OCI-LY3 (cell line): ENCODE data around the gene CMSS1.
A peak's percentile ranks its signal among the peaks of the same experiment; 100 is the strongest.

Experiments
- H2AFZ ChIP-seq: fragments of 200-600, 300-600 bp; shearing (Covaris generic); 2 replicates; pipeline ENCODE4 v1.6.0; 2014; ENCODE audit warnings: antibody characterized with exemption, low read depth, low read length
- H3K27ac ChIP-seq: fragments of 200-600, 300-600 bp; sonication (generic); 2 replicates; pipeline ENCODE4 v1.5.1; 2014; ENCODE audit warnings: mild to moderate bottlenecking, low read length, moderate library complexity, mixed read lengths
- H3K27me3 ChIP-seq: fragments of 200-600, 300-600 bp; sonication (generic); 2 replicates; pipeline ENCODE4 v1.6.1; 2014; ENCODE audit warnings: low read depth, low read length, mixed read lengths
- H3K36me3 ChIP-seq: fragments of 200-600, 300-600 bp; sonication (generic); replicated peaks from 2 replicates; pipeline ENCODE3; 2014; ENCODE audit warnings: low read depth, low read length, mixed read lengths
- H3K4me1 ChIP-seq: fragments of 300-600, 200-600 bp; sonication (generic); 2 replicates; pipeline ENCODE4 v1.6.1; 2014; ENCODE audit warnings: low read length, mixed read lengths
- H3K4me2 ChIP-seq: fragments of 200-600, 300-600 bp; sonication (generic); 2 replicates; pipeline ENCODE4 v1.6.1; 2014; ENCODE audit warnings: low read length, mixed read lengths
- H3K4me3 ChIP-seq: fragments of 300-600, 200-600 bp; sonication (generic); 2 replicates; pipeline ENCODE4 v1.5.1; 2014; ENCODE audit warnings: antibody characterized with exemption, mild to moderate bottlenecking, low read length, moderate library complexity
- H3K79me2 ChIP-seq: fragments of 300-600, 200-600 bp; shearing (Covaris generic); 2 replicates; pipeline ENCODE4 v1.6.1; 2014; ENCODE audit warnings: mild to moderate bottlenecking, low read length, mixed read lengths
- H3K9ac ChIP-seq: fragments of 300-600, 200-600 bp; shearing (Covaris generic); 2 replicates; pipeline ENCODE4 v1.6.0; 2014; ENCODE audit warnings: mild to moderate bottlenecking, low read length, moderate library complexity
- H3K9me3 ChIP-seq: fragments of 200-600, 300-600 bp; shearing (Covaris generic); 2 replicates; pipeline ENCODE4 v1.6.1; 2014; ENCODE audit warnings: low read length, mixed read lengths; ENCODE audit not compliant: insufficient read depth
- H4K20me1 ChIP-seq: fragments of 200-600, 300-600 bp; sonication (generic); 2 replicates; pipeline ENCODE4 v1.6.1; 2016; ENCODE audit warnings: low read length, mixed read lengths; ENCODE audit not compliant: insufficient read depth
- CTCF ChIP-seq: fragments of 200-600, 300-600 bp; sonication (generic); IDR thresholded peaks from 2 replicates; pipeline ENCODE4 v1.5.1; 2014; ENCODE audit warnings: antibody characterized with exemption, low read length, low read depth
- EZH2phosphoT487 ChIP-seq: fragments of 200-600 bp; shearing (Covaris generic); IDR thresholded peaks from 2 replicates; pipeline ENCODE4 v1.6.1; 2018; ENCODE audit warnings: antibody characterized with exemption, mixed run types, low read depth

The CMSS1 gene

GRCh38 chr3:100206687-100207086, 389.0 kb downstream of the CMSS1 start:
- no peaks in the 10 kb centered on the region for H3K4me1 ChIP-seq
- H2AFZ ChIP-seq, result no peak overlapping the region
- H3K4me2 ChIP-seq, result no peak overlapping the region
- no peaks in the 10 kb centered on the region for H3K27me3 ChIP-seq
- no peak overlapping the region for H3K9ac ChIP-seq
- H3K4me3 ChIP-seq, result no peak overlapping the region
- no peaks in the 10 kb centered on the region for H3K79me2 ChIP-seq
- H3K36me3 ChIP-seq, result no peaks in the 10 kb centered on the region
- TF ChIP-seq EZH2phosphoT487, result no peak
- no peak for TF ChIP-seq CTCF
- H3K27ac ChIP-seq, result no peak overlapping the region
- H3K9me3 ChIP-seq, result no peaks in the 10 kb centered on the region
- no peaks in the 10 kb centered on the region for H4K20me1 ChIP-seq

DNA sequence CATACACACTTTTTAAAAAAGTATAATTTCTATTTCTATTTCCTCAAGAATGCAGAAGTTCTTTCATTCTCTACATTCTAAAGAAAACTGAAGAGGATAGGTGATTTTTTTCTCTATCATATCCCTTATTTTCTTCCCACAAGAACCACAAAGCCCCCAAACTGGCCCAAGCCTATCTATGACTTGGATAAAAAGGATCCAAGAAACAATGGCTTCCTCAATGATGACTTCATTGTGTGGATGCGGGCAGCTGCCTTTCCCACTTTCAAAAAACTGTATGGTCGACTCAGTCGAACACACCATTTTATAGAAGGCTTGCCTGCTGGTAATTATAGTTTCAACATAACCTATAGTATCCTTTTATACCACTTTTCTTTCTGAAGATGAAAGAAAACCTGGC, 390.2 kb downstream of the CMSS1 start:
- H3K79me2 ChIP-seq, result no peaks in the 10 kb centered on the region
- H3K4me2 ChIP-seq, result no peak overlapping the region
- H4K20me1 ChIP-seq, result no peaks in the 10 kb centered on the region
- no peak overlapping the region for H2AFZ ChIP-seq
- no peak overlapping the region for H3K4me3 ChIP-seq
- no peaks in the 10 kb centered on the region for H3K9me3 ChIP-seq
- no peak for TF ChIP-seq EZH2phosphoT487
- H3K9ac ChIP-seq, result no peak overlapping the region
- no peaks in the 10 kb centered on the region for H3K36me3 ChIP-seq
- no peaks in the 10 kb centered on the region for H3K27me3 ChIP-seq
- H3K4me1 ChIP-seq, result no peaks in the 10 kb centered on the region
- H3K27ac ChIP-seq, result no peak overlapping the region

DNA sequence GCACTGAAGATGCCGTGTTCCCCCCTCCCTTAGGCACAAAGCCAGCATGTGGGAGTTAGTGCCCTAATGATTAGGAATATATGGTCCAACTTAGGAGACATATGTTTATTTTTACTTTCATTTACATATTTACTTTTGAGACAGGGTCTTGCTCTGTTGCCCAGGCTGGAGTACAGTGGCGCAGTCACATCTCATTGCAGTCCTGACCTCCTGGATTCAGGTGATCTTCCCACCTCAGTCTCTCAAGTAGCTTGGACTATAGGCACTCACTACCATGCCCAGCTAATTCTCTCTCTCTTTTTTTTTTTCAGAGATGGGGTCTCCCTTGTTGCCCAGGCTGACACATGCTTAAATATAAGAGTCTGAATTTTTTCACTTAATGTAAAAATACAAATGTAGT, 391.5 kb downstream of the CMSS1 start:
- no peaks in the 10 kb centered on the region for H3K79me2 ChIP-seq
- H3K36me3 ChIP-seq, result no peaks in the 10 kb centered on the region
- H4K20me1 ChIP-seq, result no peaks in the 10 kb centered on the region
- no peaks in the 10 kb centered on the region for H3K9me3 ChIP-seq
- no peak overlapping the region for H2AFZ ChIP-seq
- H3K4me1 ChIP-seq, result no peaks in the 10 kb centered on the region
- no peak overlapping the region for H3K27ac ChIP-seq
- no peak overlapping the region for H3K9ac ChIP-seq
- no peak overlapping the region for H3K4me3 ChIP-seq
- H3K27me3 ChIP-seq, result no peaks in the 10 kb centered on the region
- TF ChIP-seq EZH2phosphoT487 (no peak), CTCF (no peak)
- H3K4me2 ChIP-seq, result no peak overlapping the region

DNA sequence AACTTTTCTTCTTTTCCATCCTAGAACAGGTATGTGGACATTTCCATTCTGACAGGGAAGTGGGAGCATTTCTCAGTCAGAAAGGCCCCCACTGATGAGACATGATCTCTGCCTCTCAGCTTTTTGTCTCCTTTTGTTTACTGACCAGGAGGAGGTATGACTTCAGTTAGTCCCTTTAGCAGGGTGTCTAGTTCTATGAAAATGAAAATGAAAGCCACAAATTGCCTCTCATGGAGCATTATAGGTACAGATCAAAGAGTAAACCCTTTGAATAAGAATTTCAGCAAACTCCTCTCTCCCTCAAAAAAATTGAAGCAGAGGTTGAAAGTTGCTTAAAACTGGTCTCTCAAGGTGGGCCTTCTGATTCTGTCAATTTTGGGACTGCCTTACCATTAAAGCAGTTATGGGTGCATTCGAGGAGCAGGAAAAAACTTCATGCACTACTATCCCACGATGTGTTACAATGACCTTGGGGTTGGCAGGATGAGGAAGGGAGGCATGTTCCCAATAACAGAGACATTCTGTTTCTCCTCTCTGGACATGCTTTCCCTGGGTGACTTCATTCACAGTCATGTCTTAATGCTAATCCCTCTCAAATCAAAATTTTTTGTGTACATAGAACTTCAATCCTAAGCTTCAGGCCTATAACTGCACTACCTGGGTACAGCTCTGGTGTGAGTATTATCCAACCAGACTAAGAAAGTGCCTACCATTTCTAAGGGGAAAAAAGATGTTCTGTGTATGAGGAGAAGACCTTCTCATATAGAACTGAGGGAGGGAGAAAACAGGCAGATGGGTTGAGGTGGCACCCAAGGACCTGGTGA, 392.5 kb downstream of the CMSS1 start:
- Histone ChIP-seq H3K4me2 (peak overlapping the region; percentile 54), H3K4me3 (peak overlapping the region; percentile 14; the same call in 1 of the 2 replicates), H3K36me3 (no peaks in the 10 kb centered on the region), H3K9ac (no peak overlapping the region), H2AFZ (peak overlapping the region; percentile 77; the same call in 1 of the 2 replicates), H3K79me2 (no peaks in the 10 kb centered on the region), H3K9me3 (no peaks in the 10 kb centered on the region), H4K20me1 (no peaks in the 10 kb centered on the region), H3K27me3 (no peaks in the 10 kb centered on the region), H3K27ac (no peak overlapping the region), H3K4me1 (no peaks in the 10 kb centered on the region)
- no peak for TF ChIP-seq CTCF
- no peak for TF ChIP-seq EZH2phosphoT487
